HL-60 (cell line): ENCODE measurements around the gene LBR.

Experiments
- GABPA ChIP-seq: IDR thresholded peaks from 2 replicates; pipeline ENCODE4 v1.6.1; 2012; ENCODE audit warnings: low read depth
- SPI1 ChIP-seq: IDR thresholded peaks from 2 replicates; pipeline ENCODE4 v1.6.1; 2012; ENCODE audit warnings: low read depth, mild to moderate bottlenecking, borderline replicate concordance
- TF ChIP-seq, protein P1 (sequence below): IDR thresholded peaks from one replicate; pipeline ENCODE4 v1.5.1; 2011; ENCODE audit warnings: low read length, control low read depth, inconsistent platforms; ENCODE audit not compliant: insufficient read depth

DNA sequence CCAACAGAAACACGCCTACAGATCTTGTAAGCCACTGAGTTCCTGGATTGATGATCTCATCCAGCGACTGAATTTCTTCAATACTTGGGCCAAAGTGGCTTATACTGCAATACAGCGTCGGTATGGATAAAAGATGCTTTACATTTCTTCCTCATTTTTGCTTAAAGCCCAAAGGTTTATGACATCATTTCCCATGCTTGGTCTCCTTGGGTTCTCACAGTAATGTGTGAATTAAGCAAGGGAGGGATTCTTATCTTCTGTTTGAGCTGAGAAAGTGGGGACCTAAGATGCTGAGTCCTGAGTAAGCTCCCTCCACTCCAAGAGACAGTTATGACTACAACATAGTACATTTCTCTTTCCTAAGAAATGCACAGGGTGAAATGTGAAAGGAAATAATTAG lies 39.5 kb downstream of the LBR start:
- TF ChIP-seq, protein P1, sequence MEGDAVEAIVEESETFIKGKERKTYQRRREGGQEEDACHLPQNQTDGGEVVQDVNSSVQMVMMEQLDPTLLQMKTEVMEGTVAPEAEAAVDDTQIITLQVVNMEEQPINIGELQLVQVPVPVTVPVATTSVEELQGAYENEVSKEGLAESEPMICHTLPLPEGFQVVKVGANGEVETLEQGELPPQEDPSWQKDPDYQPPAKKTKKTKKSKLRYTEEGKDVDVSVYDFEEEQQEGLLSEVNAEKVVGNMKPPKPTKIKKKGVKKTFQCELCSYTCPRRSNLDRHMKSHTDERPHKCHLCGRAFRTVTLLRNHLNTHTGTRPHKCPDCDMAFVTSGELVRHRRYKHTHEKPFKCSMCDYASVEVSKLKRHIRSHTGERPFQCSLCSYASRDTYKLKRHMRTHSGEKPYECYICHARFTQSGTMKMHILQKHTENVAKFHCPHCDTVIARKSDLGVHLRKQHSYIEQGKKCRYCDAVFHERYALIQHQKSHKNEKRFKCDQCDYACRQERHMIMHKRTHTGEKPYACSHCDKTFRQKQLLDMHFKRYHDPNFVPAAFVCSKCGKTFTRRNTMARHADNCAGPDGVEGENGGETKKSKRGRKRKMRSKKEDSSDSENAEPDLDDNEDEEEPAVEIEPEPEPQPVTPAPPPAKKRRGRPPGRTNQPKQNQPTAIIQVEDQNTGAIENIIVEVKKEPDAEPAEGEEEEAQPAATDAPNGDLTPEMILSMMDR = no peak
- TF ChIP-seq SPI1 = no peak
- TF ChIP-seq GABPA = no peak
